ENCODE data around the gene PCDHB15. TPM values are rescaled to one million over a fixed set of nuclear protein-coding genes. Genes with fewer than 3 reads are reported as not detected.

Gene PCDHB15
- total RNA-seq, 4 donors from 2014 or later, result 0.09 to 1.3 (median 1.0) TPM

- intact Hi-C loops (cut with DNase I), result no loop called here
- Histone ChIP-seq H3K9me3 (peaks cover 0 to 100% (median 87%) of the 10 kb centered on the region in 3 donors), H3K4me1 (no peaks in the 10 kb centered on the region), H3K27me3 (no peaks in the 10 kb centered on the region), H3K36me3 (no peaks in the 10 kb centered on the region), H3K27ac (no peak overlapping the region), H3K4me3 (no peak overlapping the region)
- no peak for DNase-seq
- 31 to 54% methylated on average over 3 of the region's 3 CpGs for WGBS, 2 donors
- no peak for TF ChIP-seq CTCF (IDR thresholded peaks at IDR 0.05)
- no peak for TF ChIP-seq POLR2A (IDR thresholded peaks at IDR 0.05)
Measured at GRCh38 chr5:141272906-141273305, 27.7 kb downstream of the PCDHB15 start.

- Histone ChIP-seq H3K27me3 (no peaks in the 10 kb centered on the region), H3K9me3 (peaks cover 0 to 100% (median 69%) of the 10 kb centered on the region in 3 donors), H3K27ac (no peak overlapping the region), H3K4me1 (no peaks in the 10 kb centered on the region), H3K4me3 (no peak overlapping the region), H3K36me3 (peaks cover 0 to 16% (median 0%) of the 10 kb centered on the region in 3 donors)
- no peak for DNase-seq
- intact Hi-C loops (cut with DNase I), result no loop called here
- WGBS, 2 donors, result 86 to 96% methylated on average over 4 of the region's 4 CpGs
- TF ChIP-seq POLR2A (IDR thresholded peaks at IDR 0.05) (no peak), CTCF (IDR thresholded peaks at IDR 0.05) (no peak)
Measured at GRCh38 chr5:141298376-141298775, 53.2 kb downstream of the PCDHB15 start.

Other genes with a start within 250 kb of the PCDHB15 start
- gene PCDHB1, start 194.0 kb upstream of the PCDHB15 start, total RNA-seq, result not detected
- gene PCDHB2, start 150.8 kb upstream of the PCDHB15 start, total RNA-seq, result 1 to 10 TPM in 2 of 4 donors, under 1 TPM in 2; 0.53 to 2.3 (median 0.97) TPM
- under 1 TPM; 0.30 to 0.76 (median 0.71) TPM for gene PCDHB3, start 144.9 kb upstream of the PCDHB15 start, total RNA-seq
- 1 to 10 TPM in 2 of 4 donors, under 1 TPM in 2; 0.30 to 2.4 (median 1.3) TPM for gene PCDHB4, start 123.6 kb upstream of the PCDHB15 start, total RNA-seq
- 1 to 10 TPM in 2 of 4 donors, under 1 TPM in 2; 0.11 to 1.3 (median 0.86) TPM for gene PCDHB5, start 110.2 kb upstream of the PCDHB15 start, total RNA-seq
- under 1 TPM in 1 of 4 donors, not detected in 3; 0.19 TPM for gene PCDHB6, start 95.3 kb upstream of the PCDHB15 start, total RNA-seq
- gene PCDHB7, start 72.8 kb upstream of the PCDHB15 start, total RNA-seq, result under 1 TPM in 3 of 4 donors, not detected in 1; 0.76 to 0.95 (median 0.87) TPM
- gene PCDHB8, start 67.6 kb upstream of the PCDHB15 start, total RNA-seq, result under 1 TPM in 3 of 4 donors, not detected in 1; 0.09 to 0.38 (median 0.32) TPM
- 1 to 10 TPM in 1 of 4 donors, under 1 TPM in 3; 0.11 to 1.3 (median 0.61) TPM for gene PCDHB16, start 63.0 kb upstream of the PCDHB15 start, total RNA-seq
- under 1 TPM in 3 of 4 donors, not detected in 1; 0.30 to 0.57 (median 0.44) TPM for gene PCDHB9, start 58.2 kb upstream of the PCDHB15 start, total RNA-seq
- gene PCDHB10, start 53.0 kb upstream of the PCDHB15 start, total RNA-seq, result 1 to 10 TPM in 2 of 4 donors, under 1 TPM in 2; 0.26 to 1.3 (median 0.76) TPM
- gene PCDHB11, start 45.8 kb upstream of the PCDHB15 start, total RNA-seq, result 1 to 10 TPM in 1 of 4 donors, under 1 TPM in 3; 0.26 to 2.1 (median 0.49) TPM
- 1 to 10 TPM in 3 of 4 donors, under 1 TPM in 1; 0.22 to 2.6 (median 1.6) TPM for gene PCDHB12, start 36.7 kb upstream of the PCDHB15 start, total RNA-seq
- gene PCDHB13, start 31.5 kb upstream of the PCDHB15 start, total RNA-seq, result 1 to 10 TPM; 2.0 to 2.7 (median 2.3) TPM
- 1 to 10 TPM; 1.5 to 2.9 (median 2.4) TPM for gene PCDHB14, start 22.1 kb upstream of the PCDHB15 start, total RNA-seq
- gene SLC25A2, start 58.7 kb downstream of the PCDHB15 start, total RNA-seq, result 1 to 10 TPM in 1 of 4 donors, under 1 TPM in 3; 0.29 to 2.2 (median 0.87) TPM
- 10 to 100 TPM; 29.8 to 42.3 (median 35.6) TPM for gene TAF7, start 75.4 kb downstream of the PCDHB15 start, total RNA-seq
- gene PCDHGA1, start 85.1 kb downstream of the PCDHB15 start, total RNA-seq, result under 1 TPM; 0.19 to 0.66 (median 0.34) TPM
- gene PCDHGA2, start 93.4 kb downstream of the PCDHB15 start, total RNA-seq, result 1 to 10 TPM in 1 of 4 donors, under 1 TPM in 3; 0.15 to 2.9 (median 0.61) TPM
- 1 to 10 TPM in 1 of 4 donors, under 1 TPM in 3; 0.45 to 1.5 (median 0.52) TPM for gene PCDHGA3, start 98.4 kb downstream of the PCDHB15 start, total RNA-seq
- gene PCDHGB1, start 104.7 kb downstream of the PCDHB15 start, total RNA-seq, result 1 to 10 TPM in 3 of 4 donors, under 1 TPM in 1; 0.29 to 1.9 (median 1.5) TPM
- 1 to 10 TPM in 2 of 4 donors, under 1 TPM in 2; 0.12 to 2.9 (median 1.1) TPM for gene PCDHGA4, start 109.6 kb downstream of the PCDHB15 start, total RNA-seq
- gene PCDHGB2, start 114.6 kb downstream of the PCDHB15 start, total RNA-seq, result 1 to 10 TPM in 3 of 4 donors, under 1 TPM in 1; 0.09 to 2.9 (median 1.8) TPM
- 1 to 10 TPM in 3 of 4 donors, under 1 TPM in 1; 0.38 to 2.3 (median 1.8) TPM for gene PCDHGA5, start 118.8 kb downstream of the PCDHB15 start, total RNA-seq
- gene PCDHGB3, start 124.8 kb downstream of the PCDHB15 start, total RNA-seq, result 1 to 10 TPM in 3 of 4 donors, under 1 TPM in 1; 0.26 to 2.7 (median 2.2) TPM
- gene PCDHGA6, start 128.5 kb downstream of the PCDHB15 start, total RNA-seq, result 1 to 10 TPM in 3 of 4 donors, under 1 TPM in 1; 0.76 to 2.9 (median 2.0) TPM
- gene PCDHGA7, start 137.3 kb downstream of the PCDHB15 start, total RNA-seq, result 1 to 10 TPM in 3 of 4 donors, under 1 TPM in 1; 0.32 to 3.2 (median 2.5) TPM
- gene PCDHGB4, start 142.3 kb downstream of the PCDHB15 start, total RNA-seq, result 1 to 10 TPM; 1.2 to 3.8 (median 2.8) TPM
- gene PCDHGA8, start 147.2 kb downstream of the PCDHB15 start, total RNA-seq, result 1 to 10 TPM in 3 of 4 donors, under 1 TPM in 1; 0.41 to 1.7 (median 1.4) TPM
- 1 to 10 TPM; 5.5 to 7.5 (median 6.7) TPM for gene PCDHGB5, start 152.6 kb downstream of the PCDHB15 start, total RNA-seq
- 1 to 10 TPM; 3.8 to 5.5 (median 5.1) TPM for gene PCDHGA9, start 157.4 kb downstream of the PCDHB15 start, total RNA-seq
- 1 to 10 TPM; 1.4 to 5.7 (median 4.2) TPM for gene PCDHGB6, start 162.6 kb downstream of the PCDHB15 start, total RNA-seq
- 1 to 10 TPM; 4.1 to 8.0 (median 7.3) TPM for gene PCDHGA10, start 167.6 kb downstream of the PCDHB15 start, total RNA-seq
- gene PCDHGB7, start 172.3 kb downstream of the PCDHB15 start, total RNA-seq, result 10 to 100 TPM in 1 of 4 donors, 1 to 10 TPM in 3; 4.1 to 10.9 (median 5.8) TPM
- gene PCDHGA11, start 175.7 kb downstream of the PCDHB15 start, total RNA-seq, result 1 to 10 TPM; 1.1 to 4.2 (median 3.5) TPM
- gene PCDHGA12, start 185.1 kb downstream of the PCDHB15 start, total RNA-seq, result 1 to 10 TPM; 2.0 to 8.0 (median 2.5) TPM
- 10 to 100 TPM; 36.6 to 52.5 (median 38.6) TPM for gene PCDHGC3, start 230.6 kb downstream of the PCDHB15 start, total RNA-seq
- 1 to 10 TPM in 3 of 4 donors, under 1 TPM in 1; 0.21 to 3.3 (median 2.1) TPM for gene PCDHGC4, start 239.6 kb downstream of the PCDHB15 start, total RNA-seq
- gene PCDHGC5, start 243.7 kb downstream of the PCDHB15 start, total RNA-seq, result 1 to 10 TPM in 3 of 4 donors, under 1 TPM in 1; 0.26 to 1.7 (median 1.5) TPM